GM19328 (cell line): ENCODE data around the gene GPN3.
"Not testable (repeated sequence)": the region's sequence is repeated elsewhere in the genome, so short reads cannot be mapped to it uniquely, and the experiment has no call there.

ENCODE experiments used
- ATAC-seq: cut with Tn5 transposase; IDR thresholded peaks from one replicate; pipeline ENCODE4 v1.9.1; 2021; ENCODE audit warnings: mild to moderate bottlenecking, moderate library complexity; ENCODE audit not compliant: unreplicated experiment

GPN3 gene

GRCh38 chr12:110449799-110450497 is 18.1 kb downstream of the GPN3 start, which contains the start of gene ARPC3:
ARPC3 (minus strand) TSS chr12:110450337; CDS start chr12:110450260, 77 bp downstream.
- ATAC-seq, result peak; percentile 93

GRCh38 chr12:110444455-110444854 is 23.6 kb downstream of the GPN3 start:
- ATAC-seq, result no peak

GRCh38 chr12:110436231-110436630 is 31.8 kb downstream of the GPN3 start:
- ATAC-seq, result no peak

- ATAC-seq, result no peak
Measured at GRCh38 chr12:110431957-110432587, 36.0 kb downstream of the GPN3 start.

- not testable (repeated sequence) for ATAC-seq
Measured at GRCh38 chr12:110429676-110430075, 38.4 kb downstream of the GPN3 start.

GRCh38 chr12:110426406-110426805 is 41.7 kb downstream of the GPN3 start:
- ATAC-seq, result no peak

- ATAC-seq, result no peak
Measured at GRCh38 chr12:110424237-110424636, 43.8 kb downstream of the GPN3 start.

GRCh38 chr12:110421701-110422100 is 46.4 kb downstream of the GPN3 start:
- ATAC-seq, result no peak

- ATAC-seq, result no peak
Measured at GRCh38 chr12:110421159-110421661, 46.8 kb downstream of the GPN3 start.

- ATAC-seq, result not testable (repeated sequence)
Measured at GRCh38 chr12:110420644-110421043, 47.4 kb downstream of the GPN3 start.

GRCh38 chr12:110417113-110417512 is 50.9 kb downstream of the GPN3 start:
- not testable (repeated sequence) for ATAC-seq

- ATAC-seq, result not testable (repeated sequence)
Measured at GRCh38 chr12:110410086-110410485, 58.0 kb downstream of the GPN3 start.

GRCh38 chr12:110405126-110405662 is 62.9 kb downstream of the GPN3 start:
- ATAC-seq, result not testable (repeated sequence)

- ATAC-seq, result no peak
Measured at GRCh38 chr12:110403976-110404682, 63.9 kb downstream of the GPN3 start.

GRCh38 chr12:110403146-110403975 is 64.7 kb downstream of the GPN3 start, which contains the start of gene ANAPC7:
ANAPC7 (minus strand) TSS chr12:110403708; CDS start chr12:110403627, 81 bp downstream.
- ATAC-seq, result peak; percentile 76
